GM19455 (cell line): ENCODE results near the gene TMEM59L.
"Not testable (repeated sequence)": the region's sequence is repeated elsewhere in the genome, so short reads cannot be mapped to it uniquely, and the experiment has no call there.

Experiments used
- ATAC-seq: cut with Tn5 transposase; IDR thresholded peaks from one replicate; pipeline ENCODE4 v1.9.1; 2021; ENCODE audit not compliant: unreplicated experiment

Gene TMEM59L

GRCh38 chr19:18593367-18594095, 19.1 kb upstream of the TMEM59L start:
- no peak for ATAC-seq

- no peak for ATAC-seq
Measured at GRCh38 chr19:18594096-18594823, 18.4 kb upstream of the TMEM59L start.

- no peak for ATAC-seq
Measured at GRCh38 chr19:18594824-18595373, 17.8 kb upstream of the TMEM59L start.

GRCh38 chr19:18595475-18595874, 17.2 kb upstream of the TMEM59L start:
- ATAC-seq: no peak

- ATAC-seq: no peak
Measured at GRCh38 chr19:18596752-18597157, 15.9 kb upstream of the TMEM59L start.

- ATAC-seq: no peak
Measured at GRCh38 chr19:18597809-18598660, 14.6 kb upstream of the TMEM59L start.

- no peak for ATAC-seq
Measured at GRCh38 chr19:18599485-18599884, 13.2 kb upstream of the TMEM59L start.

- ATAC-seq: not testable (repeated sequence)
Measured at GRCh38 chr19:18600692-18601397, 11.8 kb upstream of the TMEM59L start.

GRCh38 chr19:18601875-18602274, 10.8 kb upstream of the TMEM59L start:
- no peak for ATAC-seq

GRCh38 chr19:18603255-18603957, 9.3 kb upstream of the TMEM59L start:
- ATAC-seq: no peak

GRCh38 chr19:18603958-18604819, 8.5 kb upstream of the TMEM59L start:
- no peak for ATAC-seq

- no peak for ATAC-seq
Measured at GRCh38 chr19:18604820-18605159, 7.9 kb upstream of the TMEM59L start.

GRCh38 chr19:18605196-18605545, 7.5 kb upstream of the TMEM59L start:
- ATAC-seq: no peak

GRCh38 chr19:18605546-18606280, 7.0 kb upstream of the TMEM59L start:
- ATAC-seq: no peak

GRCh38 chr19:18606281-18607225, 6.1 kb upstream of the TMEM59L start, which contains the start of gene CRLF1:
Gene CRLF1, minus strand, starts transcription at chr19:18606799. Its CDS starts 143 bp downstream, at chr19:18606656.
- ATAC-seq: no peak

GRCh38 chr19:18607226-18608101, 5.2 kb upstream of the TMEM59L start:
- ATAC-seq: no peak
